Hepatocyte (in vitro differentiated cells): ENCODE data around the gene ABI3. TPM values are rescaled to one million over a fixed set of nuclear protein-coding genes. Genes with fewer than 3 reads are reported as not detected.

Experiments used
- DNase-seq: peaks from one replicate; pipeline ENCODE4 v3.0.0-alpha.2; 2016; ENCODE audit warnings: low spot score
- H2AFZ ChIP-seq: fragments of 200-600 bp; sonication (generic); 2 replicates; pipeline ENCODE4 v1.6.0; 2016; ENCODE audit warnings: antibody characterized with exemption, mild to moderate bottlenecking
- H3K27ac ChIP-seq: fragments of 200-600 bp; sonication (generic); 2 replicates; pipeline ENCODE4 v1.5.1; 2016; ENCODE audit warnings: mild to moderate bottlenecking
- H3K27me3 ChIP-seq: fragments of 200-600 bp; sonication (generic); 2 replicates; pipeline ENCODE4 v1.6.1; 2016
- H3K36me3 ChIP-seq: fragments of 200-600 bp; sonication (generic); replicated peaks from 2 replicates; pipeline ENCODE4 v1.5.1; 2016; ENCODE audit warnings: low read depth; ENCODE audit not compliant: insufficient read depth
- H3K4me1 ChIP-seq: fragments of 200-600 bp; sonication (generic); 2 replicates; pipeline ENCODE4 v1.5.1; 2016; ENCODE audit warnings: mild to moderate bottlenecking, moderate library complexity; ENCODE audit not compliant: insufficient read depth
- H3K4me2 ChIP-seq: fragments of 200-600 bp; sonication (generic); 2 replicates; pipeline ENCODE4 v1.6.0; 2016
- H3K4me3 ChIP-seq: fragments of 200-600 bp; sonication (generic); 2 replicates; pipeline ENCODE4 v1.5.1; 2016; ENCODE audit warnings: mild to moderate bottlenecking
- H3K79me2 ChIP-seq: fragments of 200-600 bp; sonication (generic); 2 replicates; pipeline ENCODE4 v1.6.0; 2017; ENCODE audit warnings: mild to moderate bottlenecking
- H3K9me2 ChIP-seq: fragments of 200-600 bp; sonication (generic); replicated peaks from 2 replicates; pipeline ENCODE4 v1.6.0; 2017; ENCODE audit warnings: mild to moderate bottlenecking; ENCODE audit not compliant: insufficient read depth
- H3K9me3 ChIP-seq: fragments of 200-600 bp; sonication (generic); 2 replicates; pipeline ENCODE4 v1.5.1; 2016; ENCODE audit warnings: low read depth, mild to moderate bottlenecking
- H4K20me1 ChIP-seq: fragments of 200-600 bp; sonication (generic); 2 replicates; pipeline ENCODE4 v1.6.0; 2016; ENCODE audit warnings: mild to moderate bottlenecking; ENCODE audit not compliant: insufficient read depth, poor library complexity, severe bottlenecking
- EZH2 ChIP-seq: fragments of 200-600 bp; sonication (generic); IDR thresholded peaks from 2 replicates; pipeline ENCODE4 v1.6.1; 2016; ENCODE audit warnings: antibody characterized with exemption, mild to moderate bottlenecking, borderline replicate concordance
- EZH2phosphoT487 ChIP-seq: fragments of 200-600 bp; sonication (generic); IDR thresholded peaks from one replicate; pipeline ENCODE4 v1.6.1; 2018; ENCODE audit warnings: antibody characterized with exemption, mild to moderate bottlenecking, low read depth, moderate library complexity; ENCODE audit not compliant: unreplicated experiment, severe bottlenecking
- WGBS: methylation state at CpG from one replicate; pipeline ENCODE4 v1.1.6; 2016; ENCODE audit warnings: low lambda C conversion rate; ENCODE audit errors: missing lambda C conversion rate; 5-methylcytosine and 5-hydroxymethylcytosine counted together
- polyA plus RNA-seq: library from polyadenylated mRNA; unstranded; fragments of >200 nt; fragmentation: Nextera tagmentation; extraction: Ambion mirVana; gene quantifications from 2 replicates; pipeline ENCODE4 v1.2.1, GENCODE V29; 2016
- total RNA-seq: library from RNA; depleted of rRNA; stranded (reverse); fragments of >200 nt; gene quantifications from 2 replicates; pipeline ENCODE4 v1.2.3, GENCODE V29; 2014
- TF ChIP-seq, protein P1 (sequence below): fragments of 200-600 bp; sonication (generic); IDR thresholded peaks from 2 replicates; pipeline ENCODE4 v1.5.1; 2016; ENCODE audit warnings: antibody characterized with exemption, mild to moderate bottlenecking; ENCODE audit not compliant: poor library complexity

The ABI3 gene
- total and polyA plus RNA-seq, 2 experiments from 2014 or later = 0.13 to 0.29 TPM

DNA sequence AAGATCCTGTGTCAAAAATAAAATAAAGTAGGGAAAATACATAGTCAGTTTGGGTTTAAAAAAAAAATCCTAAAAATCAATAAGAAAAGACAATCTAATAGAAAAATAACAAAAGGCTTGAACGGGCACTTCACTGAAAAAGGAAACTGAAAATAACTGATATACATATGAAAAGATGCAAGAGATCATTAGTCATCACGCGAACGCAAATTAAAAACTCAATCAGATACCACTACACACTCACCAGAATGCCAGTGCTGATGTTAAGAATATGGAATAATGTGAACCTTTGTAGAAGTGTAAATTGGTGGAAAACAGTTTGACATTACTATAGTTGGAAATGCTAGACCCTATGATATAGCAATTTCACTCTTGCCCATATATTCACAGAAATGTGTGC, 14.8 kb upstream of the ABI3 start:
- Histone ChIP-seq H3K27ac (no peak overlapping the region), H3K9me2 (no peaks in the 10 kb centered on the region), H3K9me3 (no peaks in the 10 kb centered on the region), H3K79me2 (no peaks in the 10 kb centered on the region), H4K20me1 (no peaks in the 10 kb centered on the region), H3K27me3 (no peaks in the 10 kb centered on the region), H2AFZ (no peak overlapping the region), H3K4me3 (no peak overlapping the region), H3K4me2 (no peak overlapping the region), H3K4me1 (no peaks in the 10 kb centered on the region), H3K36me3 (no peaks in the 10 kb centered on the region)
- WGBS = 96% methylated on average over 4 of the region's 4 CpGs
- TF ChIP-seq EZH2phosphoT487 (no peak), EZH2 (no peak)
- TF ChIP-seq, protein P1, sequence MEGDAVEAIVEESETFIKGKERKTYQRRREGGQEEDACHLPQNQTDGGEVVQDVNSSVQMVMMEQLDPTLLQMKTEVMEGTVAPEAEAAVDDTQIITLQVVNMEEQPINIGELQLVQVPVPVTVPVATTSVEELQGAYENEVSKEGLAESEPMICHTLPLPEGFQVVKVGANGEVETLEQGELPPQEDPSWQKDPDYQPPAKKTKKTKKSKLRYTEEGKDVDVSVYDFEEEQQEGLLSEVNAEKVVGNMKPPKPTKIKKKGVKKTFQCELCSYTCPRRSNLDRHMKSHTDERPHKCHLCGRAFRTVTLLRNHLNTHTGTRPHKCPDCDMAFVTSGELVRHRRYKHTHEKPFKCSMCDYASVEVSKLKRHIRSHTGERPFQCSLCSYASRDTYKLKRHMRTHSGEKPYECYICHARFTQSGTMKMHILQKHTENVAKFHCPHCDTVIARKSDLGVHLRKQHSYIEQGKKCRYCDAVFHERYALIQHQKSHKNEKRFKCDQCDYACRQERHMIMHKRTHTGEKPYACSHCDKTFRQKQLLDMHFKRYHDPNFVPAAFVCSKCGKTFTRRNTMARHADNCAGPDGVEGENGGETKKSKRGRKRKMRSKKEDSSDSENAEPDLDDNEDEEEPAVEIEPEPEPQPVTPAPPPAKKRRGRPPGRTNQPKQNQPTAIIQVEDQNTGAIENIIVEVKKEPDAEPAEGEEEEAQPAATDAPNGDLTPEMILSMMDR = no peak
- no peak for DNase-seq

DNA sequence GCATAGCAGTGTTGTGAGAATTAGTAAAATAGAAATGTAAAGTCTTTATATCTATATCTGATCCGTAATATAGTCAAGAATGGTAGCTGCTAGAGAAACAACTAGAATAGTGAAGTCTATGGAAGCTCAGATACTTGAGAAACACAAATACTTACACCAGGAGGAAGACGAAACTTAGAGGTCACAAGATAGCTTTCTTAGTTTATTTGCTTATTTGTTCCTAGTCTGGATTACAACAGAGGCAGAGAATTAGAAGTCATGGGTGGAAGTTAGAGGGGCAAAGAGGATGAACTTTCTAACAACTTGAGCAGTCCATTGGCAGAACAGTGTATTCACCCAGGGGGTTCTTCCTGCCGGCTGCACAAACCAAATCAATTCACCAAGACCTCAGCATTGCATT, 14.0 kb upstream of the ABI3 start:
- Histone ChIP-seq H2AFZ (no peak overlapping the region), H3K9me3 (no peaks in the 10 kb centered on the region), H4K20me1 (no peaks in the 10 kb centered on the region), H3K4me1 (no peaks in the 10 kb centered on the region), H3K9me2 (no peaks in the 10 kb centered on the region), H3K4me3 (no peak overlapping the region), H3K27ac (no peak overlapping the region), H3K27me3 (no peaks in the 10 kb centered on the region), H3K4me2 (no peak overlapping the region), H3K79me2 (no peaks in the 10 kb centered on the region), H3K36me3 (no peaks in the 10 kb centered on the region)
- WGBS = 91% methylated on average over 3 of the region's 3 CpGs
- no peak for DNase-seq
- TF ChIP-seq EZH2 (no peak), EZH2phosphoT487 (no peak)
- TF ChIP-seq, protein P1 = no peak

GRCh38 chr17:49197346-49197998, 13.0 kb upstream of the ABI3 start:
- H3K9me2 ChIP-seq = no peaks in the 10 kb centered on the region
- no peaks in the 10 kb centered on the region for H3K4me1 ChIP-seq
- no peak overlapping the region for H3K4me2 ChIP-seq
- TF ChIP-seq, protein P1 = no peak
- TF ChIP-seq EZH2phosphoT487 (no peak), EZH2 (no peak)
- 32% methylated on average over 5 of the region's 5 CpGs for WGBS
- DNase-seq = no peak
- no peaks in the 10 kb centered on the region for H4K20me1 ChIP-seq
- no peak overlapping the region for H3K4me3 ChIP-seq
- peaks cover 4% of the 10 kb centered on the region for H3K27me3 ChIP-seq
- no peaks in the 10 kb centered on the region for H3K36me3 ChIP-seq
- no peak overlapping the region for H2AFZ ChIP-seq
- no peaks in the 10 kb centered on the region for H3K9me3 ChIP-seq
- H3K79me2 ChIP-seq = no peaks in the 10 kb centered on the region
- no peak overlapping the region for H3K27ac ChIP-seq
